Endothelial cell of umbilical vein (primary cell): ENCODE measurements around the gene CARD9. TPM values are rescaled to one million over a fixed set of nuclear protein-coding genes. Genes with fewer than 3 reads are reported as not detected.

Source experiments
- BruUV-seq: library from RNA; stranded (reverse); fragments of 400-500 nt; replicated peaks from 2 replicates; lab custom pipeline; 2021; lab: Mats Ljungman, UMichigan
- CTCF ChIA-PET: fragments of 300-600, 350-600 bp; sonication (Branson Sonifier 250); formaldehyde crosslinking; loops from one replicate; lab custom pipeline; 2021; ENCODE audit warnings: antibody characterized with exemption, inconsistent platforms; lab: Charles Lee
- POLR2A ChIA-PET: fragments of 300-600, 350-600 bp; sonication (Branson Sonifier 250); formaldehyde crosslinking; loops from one replicate; lab custom pipeline; 2021; ENCODE audit warnings: antibody characterized with exemption, inconsistent platforms; lab: Charles Lee
- DNase-seq: peaks from one replicate; pipeline ENCODE4 v3.0.0-alpha.2; 2011; ENCODE audit warnings: low read depth, low spot score
- FAIRE-seq: peaks from 2 replicates; lab custom pipeline; 2011; peaks lifted over from hg19 to GRCh38; lab: Jason Lieb, UNC
- H2AFZ ChIP-seq: 2 replicates; pipeline ENCODE4 v1.6.0; 2012; ENCODE audit warnings: low read depth, low read length, control low read depth, inconsistent platforms
- H3K27ac ChIP-seq: 2 replicates; pipeline ENCODE4 v1.5.1; 2011; ENCODE audit warnings: low read depth, mild to moderate bottlenecking, control low read depth, low read length, moderate library complexity; ENCODE audit not compliant: insufficient read depth
- H3K27me3 ChIP-seq, 2 experiments: 2 replicates each; pipeline versions ENCODE4 v1.6.0 to v1.6.1; 2011; ENCODE audit warnings: low read length in 2 of 2, mixed read lengths in 1 of 2; ENCODE audit not compliant: control insufficient read depth in 2 of 2, insufficient read depth in 2 of 2
- H3K36me3 ChIP-seq, 2 experiments: 2 replicates in 1 of 2; 3 replicates in 1 of 2; pipeline ENCODE4 v1.5.1; 2011; ENCODE audit warnings: low read length in 2 of 2, mild to moderate bottlenecking in 1 of 2, moderate library complexity in 1 of 2; ENCODE audit not compliant: control insufficient read depth in 2 of 2, insufficient read depth in 2 of 2; ENCODE audit errors: extremely low read depth in 1 of 2
- H3K4me1 ChIP-seq: 3 replicates; pipeline ENCODE4 v1.5.1; 2011; ENCODE audit warnings: mild to moderate bottlenecking, low read length; ENCODE audit not compliant: control insufficient read depth, insufficient read depth; ENCODE audit errors: extremely low read depth
- H3K4me2 ChIP-seq: 2 replicates; pipeline ENCODE4 v1.6.1; 2011; ENCODE audit warnings: low read length, control low read depth, mixed read lengths; ENCODE audit not compliant: insufficient read depth
- H3K4me3 ChIP-seq, 3 experiments: fragments of 200-600 bp in 1 of 3; sonication (generic), shearing (Covaris generic) in 1 of 3; replicated peaks in 1 of 3; 2 replicates each; pipeline ENCODE4 v1.5.1; 2011 to 2016; ENCODE audit warnings: control low read depth in 3 of 3, low read length in 3 of 3, mild to moderate bottlenecking in 2 of 3, inconsistent platforms in 1 of 3, low read depth in 1 of 3, moderate library complexity in 1 of 3; ENCODE audit not compliant: insufficient read depth in 1 of 3
- H3K79me2 ChIP-seq: 2 replicates; pipeline ENCODE4 v1.6.0; 2012; ENCODE audit warnings: low read length, inconsistent platforms; ENCODE audit not compliant: control insufficient read depth, insufficient read depth
- H3K9ac ChIP-seq: replicated peaks from 2 replicates; pipeline ENCODE3; 2011; ENCODE audit warnings: low read length, control low read depth; ENCODE audit not compliant: insufficient read depth; ENCODE audit errors: extremely low read depth
- H3K9me1 ChIP-seq: replicated peaks from 3 replicates; pipeline ENCODE4 v1.6.0; 2011; ENCODE audit warnings: mild to moderate bottlenecking, low read length; ENCODE audit not compliant: control insufficient read depth, insufficient read depth; ENCODE audit errors: extremely low read depth
- H3K9me3 ChIP-seq: replicated peaks from 2 replicates; pipeline ENCODE4 v1.5.1; 2012; ENCODE audit warnings: low read length, inconsistent platforms; ENCODE audit not compliant: control insufficient read depth, insufficient read depth
- H4K20me1 ChIP-seq: replicated peaks from 2 replicates; pipeline ENCODE3; 2011; ENCODE audit warnings: mild to moderate bottlenecking, low read length; ENCODE audit not compliant: control insufficient read depth, insufficient read depth; ENCODE audit errors: extremely low read depth
- EZH2 ChIP-seq: IDR thresholded peaks from 2 replicates; pipeline ENCODE4 v1.6.1; 2012; ENCODE audit warnings: borderline replicate concordance, low read depth, mild to moderate bottlenecking, moderate library complexity, low read length, inconsistent platforms; ENCODE audit not compliant: severe bottlenecking
- FOS ChIP-seq: IDR thresholded peaks from 2 replicates; pipeline ENCODE4 v1.6.1; 2011; ENCODE audit warnings: mild to moderate bottlenecking, low read length, moderate library complexity, borderline replicate concordance; ENCODE audit not compliant: insufficient read depth
- GATA2 ChIP-seq: IDR thresholded peaks from 2 replicates; pipeline ENCODE4 v1.7.0; 2011; ENCODE audit warnings: low read depth, mild to moderate bottlenecking, moderate library complexity, mixed read lengths, low read length; ENCODE audit not compliant: insufficient read length, insufficient read depth
- JUN ChIP-seq: IDR thresholded peaks from 2 replicates; pipeline ENCODE4 v1.6.1; 2011; ENCODE audit warnings: borderline replicate concordance, low read depth; ENCODE audit not compliant: insufficient read length, insufficient read depth
- MYC ChIP-seq: IDR thresholded peaks from one replicate; pipeline ENCODE4 v1.6.1; 2011; ENCODE audit warnings: mild to moderate bottlenecking, low read depth, low read length
- POLR2A ChIP-seq: IDR thresholded peaks from 2 replicates; pipeline ENCODE4 v1.6.1; 2012; ENCODE audit warnings: low read depth, mild to moderate bottlenecking, control low read depth, low read length
- POLR2AphosphoS5 ChIP-seq: IDR thresholded peaks from 2 replicates; pipeline ENCODE4 v1.6.1; 2012; ENCODE audit warnings: low read depth, mild to moderate bottlenecking, control low read depth, low read length, moderate library complexity; ENCODE audit not compliant: insufficient read depth
- dilution Hi-C: fragments of 300-500 bp; cut with MboI; formaldehyde crosslinking; loops from one replicate; pipeline ENCODE4 v1.15.0; 2019; ENCODE audit warnings: low sequenced_read_pairs; ENCODE audit not compliant: extremely low pct_ligation_motif_present
- intact Hi-C: fragments of 100-400 bp; cut with micrococcal nuclease; formaldehyde crosslinking; loops from one replicate; pipeline ENCODE4 v1.10.0; 2022
- polyA plus RNA-seq, 4 experiments: library from polyadenylated mRNA; depleted of rRNA in 3 of 4; stranded (reverse) in 3 of 4; unstranded in 1 of 4; fragments of >200 nt; gene quantifications; 2 replicates each; pipeline versions ENCODE4 v1.2.1 to v1.2.3, GENCODE V29; 2011 to 2012; ENCODE audit warnings: missing spikeins in 1 of 4
- total RNA-seq: library from RNA; stranded (reverse); gene quantifications from 2 replicates; pipeline ENCODE4 v1.2.3, GENCODE V29; 2021
- TF ChIP-seq, protein P1 (sequence below), 2 donors: IDR thresholded peaks; 1 replicate in 1 of 2; 2 replicates in 1 of 2; pipeline ENCODE4 v1.5.1; 2011; ENCODE audit warnings: low read length in 2 of 2, mild to moderate bottlenecking in 2 of 2, moderate library complexity in 2 of 2, control low read depth in 1 of 2, inconsistent platforms in 1 of 2, low read depth in 1 of 2; ENCODE audit not compliant: insufficient read depth in 1 of 2; ENCODE audit errors: extremely low read depth in 1 of 2
- TF ChIP-seq, protein P2 (sequence below): IDR thresholded peaks from 2 replicates; pipeline ENCODE4 v1.6.1; 2011; ENCODE audit not compliant: insufficient read depth, insufficient read length

The CARD9 gene
- total and polyA plus RNA-seq, 2 donors (not counting 3 experiments of a cell fraction or from before 2014, with no cell fraction given): 0.22 to 0.71 TPM

DNA sequence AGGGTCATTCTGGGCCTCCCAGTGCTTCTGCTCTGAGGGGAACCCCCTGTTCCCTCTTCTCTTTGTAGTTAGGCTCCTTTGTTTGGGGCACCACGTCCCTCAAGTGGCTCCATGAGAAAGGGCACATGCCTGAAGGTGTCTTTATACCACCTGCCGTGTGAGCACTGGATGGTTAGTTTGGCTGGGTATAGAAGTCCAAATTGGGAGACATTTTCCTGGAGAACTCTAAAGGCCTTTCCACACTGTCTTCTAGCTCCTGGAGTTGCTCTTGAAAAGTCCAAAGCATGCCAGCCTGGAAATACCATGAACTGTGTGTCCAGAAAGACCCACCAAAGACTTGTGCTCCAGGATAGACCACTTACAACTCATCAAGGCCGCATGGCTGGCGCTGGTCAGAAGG, 58.5 kb downstream of the CARD9 start:
- H3K9me3 ChIP-seq: no peaks in the 10 kb centered on the region
- no peaks in the 10 kb centered on the region for H3K9me1 ChIP-seq
- H3K79me2 ChIP-seq: no peaks in the 10 kb centered on the region
- dilution Hi-C loops: no loop called here
- FAIRE-seq: no peak
- H3K27me3 ChIP-seq: no peaks in the 10 kb centered on the region
- no peak overlapping the region for H3K4me2 ChIP-seq
- POLR2A ChIA-PET: no interaction called here
- DNase-seq: no peak
- no peaks in the 10 kb centered on the region for H3K36me3 ChIP-seq
- H3K4me1 ChIP-seq: no peaks in the 10 kb centered on the region
- intact Hi-C loops: no loop called here
- CTCF ChIA-PET: no interaction called here
- no peak overlapping the region for H3K4me3 ChIP-seq
- TF ChIP-seq POLR2AphosphoS5 (no peak), GATA2 (no peak), FOS (no peak), EZH2 (no peak), POLR2A (no peak)
- TF ChIP-seq, protein P1, sequence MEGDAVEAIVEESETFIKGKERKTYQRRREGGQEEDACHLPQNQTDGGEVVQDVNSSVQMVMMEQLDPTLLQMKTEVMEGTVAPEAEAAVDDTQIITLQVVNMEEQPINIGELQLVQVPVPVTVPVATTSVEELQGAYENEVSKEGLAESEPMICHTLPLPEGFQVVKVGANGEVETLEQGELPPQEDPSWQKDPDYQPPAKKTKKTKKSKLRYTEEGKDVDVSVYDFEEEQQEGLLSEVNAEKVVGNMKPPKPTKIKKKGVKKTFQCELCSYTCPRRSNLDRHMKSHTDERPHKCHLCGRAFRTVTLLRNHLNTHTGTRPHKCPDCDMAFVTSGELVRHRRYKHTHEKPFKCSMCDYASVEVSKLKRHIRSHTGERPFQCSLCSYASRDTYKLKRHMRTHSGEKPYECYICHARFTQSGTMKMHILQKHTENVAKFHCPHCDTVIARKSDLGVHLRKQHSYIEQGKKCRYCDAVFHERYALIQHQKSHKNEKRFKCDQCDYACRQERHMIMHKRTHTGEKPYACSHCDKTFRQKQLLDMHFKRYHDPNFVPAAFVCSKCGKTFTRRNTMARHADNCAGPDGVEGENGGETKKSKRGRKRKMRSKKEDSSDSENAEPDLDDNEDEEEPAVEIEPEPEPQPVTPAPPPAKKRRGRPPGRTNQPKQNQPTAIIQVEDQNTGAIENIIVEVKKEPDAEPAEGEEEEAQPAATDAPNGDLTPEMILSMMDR (IDR thresholded peaks at IDR 0.05; ENCODE audit: extremely low read depth in 1 of 2, insufficient read depth in 1 of 2, low read depth in 1 of 2, low read length in 2 of 2): no peak
- H3K27ac ChIP-seq: no peak overlapping the region
- no peaks in the 10 kb centered on the region for H4K20me1 ChIP-seq
- no TSS peak for BruUV-seq
- no peak overlapping the region for H3K9ac ChIP-seq
- H2AFZ ChIP-seq: no peak overlapping the region

DNA sequence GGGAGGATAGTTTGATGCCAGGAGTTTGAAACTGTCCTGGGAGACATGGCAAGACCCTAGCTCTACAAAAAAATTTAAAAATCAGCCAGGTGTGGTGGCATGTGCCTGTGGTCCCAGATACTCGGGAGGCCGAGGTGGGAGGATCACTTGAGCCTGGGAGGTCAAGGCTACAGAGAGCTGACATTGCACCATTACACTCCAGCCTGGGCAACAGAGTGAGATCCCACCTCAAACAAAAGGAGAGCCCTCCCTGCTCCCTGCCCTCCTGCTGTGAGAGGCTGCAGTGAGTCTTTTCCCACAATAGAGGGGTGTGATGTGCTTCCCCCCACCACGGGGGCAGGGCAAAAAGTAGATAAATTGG, 59.4 kb downstream of the CARD9 start:
- TF ChIP-seq POLR2A: no peak
- no peak for TF ChIP-seq FOS
- TF ChIP-seq, protein P2, sequence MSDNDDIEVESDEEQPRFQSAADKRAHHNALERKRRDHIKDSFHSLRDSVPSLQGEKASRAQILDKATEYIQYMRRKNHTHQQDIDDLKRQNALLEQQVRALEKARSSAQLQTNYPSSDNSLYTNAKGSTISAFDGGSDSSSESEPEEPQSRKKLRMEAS: no peak
- no peak for TF ChIP-seq EZH2
- no peak for TF ChIP-seq GATA2
- no peak for TF ChIP-seq JUN
- no peak for TF ChIP-seq POLR2AphosphoS5
- no peak for TF ChIP-seq MYC
- TF ChIP-seq, protein P1 (IDR thresholded peaks at IDR 0.05; ENCODE audit: extremely low read depth in 1 of 2, insufficient read depth in 1 of 2, low read depth in 1 of 2, low read length in 2 of 2): no peak
- H3K36me3 ChIP-seq: no peaks in the 10 kb centered on the region
- FAIRE-seq (no peak), DNase-seq (no peak)
- no peaks in the 10 kb centered on the region for H3K9me1 ChIP-seq
- dilution Hi-C loops: no loop called here
- no peaks in the 10 kb centered on the region for H3K79me2 ChIP-seq
- intact Hi-C loops: no loop called here
- no peaks in the 10 kb centered on the region for H3K4me1 ChIP-seq
- no peak overlapping the region for H2AFZ ChIP-seq
- no peaks in the 10 kb centered on the region for H3K27me3 ChIP-seq
- no peak overlapping the region for H3K4me2 ChIP-seq
- no peak overlapping the region for H3K4me3 ChIP-seq
- no peak overlapping the region for H3K9ac ChIP-seq
- no peak overlapping the region for H3K27ac ChIP-seq
- no peaks in the 10 kb centered on the region for H3K9me3 ChIP-seq
- ChIA-PET POLR2A (no interaction called here), CTCF (interaction anchor here (1.5 to 3.3 kb wide), 4 partner anchors 10 to 87 kb away, joined by 4 to 27 read pairs (median 22); partner anchors contain the start of gene DNLZ)
- no peaks in the 10 kb centered on the region for H4K20me1 ChIP-seq
- BruUV-seq: no TSS peak
